NCI-H2107 treated with DMSO at 0.1 percent for 48 hours (cell line): ENCODE data around the gene COA1.
A peak's percentile ranks its signal among the peaks of the same experiment; 100 is the strongest.
"Not testable (repeated sequence)": the region's sequence is repeated elsewhere in the genome, so short reads cannot be mapped to it uniquely, and the experiment has no call there.

Source experiments
- DNase-seq: peaks from one replicate; lab custom pipeline; 2025; ENCODE audit not compliant: unreplicated experiment; lab: John Stamatoyannopoulos, UW

COA1 gene

GRCh38 chr7:43758822-43759683, 29.7 kb upstream of the COA1 start:
- peak; percentile 43 for DNase-seq

GRCh38 chr7:43758029-43758821, 28.9 kb upstream of the COA1 start, which contains the start of gene BLVRA:
Gene BLVRA, plus strand, starts transcription at chr7:43758680. Its CDS starts 12,479 bp downstream, at chr7:43771159.
- no peak for DNase-seq

- DNase-seq: no peak
Observed at GRCh38 chr7:43757073-43757720, 27.9 kb upstream of the COA1 start.

- DNase-seq: peak; percentile 6
Observed at GRCh38 chr7:43756368-43757072, 27.2 kb upstream of the COA1 start.

- DNase-seq: no peak
Observed at GRCh38 chr7:43754596-43754995, 25.3 kb upstream of the COA1 start.

- no peak for DNase-seq
Observed at GRCh38 chr7:43753843-43754242, 24.5 kb upstream of the COA1 start.

- no peak for DNase-seq
Observed at GRCh38 chr7:43753271-43753810, 24.0 kb upstream of the COA1 start.

GRCh38 chr7:43752411-43752810, 23.1 kb upstream of the COA1 start:
- DNase-seq: no peak

- no peak for DNase-seq
Observed at GRCh38 chr7:43750016-43750887, 20.9 kb upstream of the COA1 start.

- DNase-seq: no peak
Observed at GRCh38 chr7:43749383-43749940, 20.1 kb upstream of the COA1 start.

- peak; percentile 43 for DNase-seq
Observed at GRCh38 chr7:43747328-43748105, 18.2 kb upstream of the COA1 start.

- DNase-seq: no peak
Observed at GRCh38 chr7:43742692-43743091, 13.4 kb upstream of the COA1 start.

- no peak for DNase-seq
Observed at GRCh38 chr7:43737467-43738127, 8.3 kb upstream of the COA1 start.

GRCh38 chr7:43735802-43736603, 6.7 kb upstream of the COA1 start:
- no peak for DNase-seq

- no peak for DNase-seq
Observed at GRCh38 chr7:43735403-43735801, 6.1 kb upstream of the COA1 start.

GRCh38 chr7:43734575-43735332, 5.4 kb upstream of the COA1 start:
- DNase-seq: not testable (repeated sequence)
